CD4-positive, alpha-beta T cell treated with Interleukin-4 for 1 hour (primary cell): ENCODE results near the gene BRD9.
"Not testable (repeated sequence)": the region's sequence is repeated elsewhere in the genome, so short reads cannot be mapped to it uniquely, and the experiment has no call there.

Source experiments
- DNase-seq, 2 donors: peaks; one replicate each; pipeline ENCODE4 v3.0.0-alpha.2; 2020 to 2022

The BRD9 gene

GRCh38 chr5:843926-844325, 48.7 kb downstream of the BRD9 start:
- not testable (repeated sequence) for DNase-seq

GRCh38 chr5:843371-843770, 49.2 kb downstream of the BRD9 start:
- DNase-seq, result not testable (repeated sequence)

- not testable (repeated sequence) for DNase-seq
Observed at GRCh38 chr5:842402-843221, 50.0 kb downstream of the BRD9 start.

GRCh38 chr5:841531-842401, 50.8 kb downstream of the BRD9 start:
- DNase-seq, result not testable (repeated sequence)

- DNase-seq, result not testable (repeated sequence)
Observed at GRCh38 chr5:840974-841435, 51.6 kb downstream of the BRD9 start.

- DNase-seq, result not testable (repeated sequence)
Observed at GRCh38 chr5:840118-840973, 52.3 kb downstream of the BRD9 start.

- DNase-seq, result not testable (repeated sequence)
Observed at GRCh38 chr5:838431-838851, 54.2 kb downstream of the BRD9 start.

GRCh38 chr5:837621-838121, 54.9 kb downstream of the BRD9 start:
- DNase-seq, result not testable (repeated sequence)

GRCh38 chr5:835933-836612, 56.5 kb downstream of the BRD9 start:
- not testable (repeated sequence) for DNase-seq

- not testable (repeated sequence) for DNase-seq
Observed at GRCh38 chr5:834013-834412, 58.6 kb downstream of the BRD9 start.

- DNase-seq, result not testable (repeated sequence)
Observed at GRCh38 chr5:828194-828593, 64.4 kb downstream of the BRD9 start.

- DNase-seq, result not testable (repeated sequence)
Observed at GRCh38 chr5:825544-825943, 67.1 kb downstream of the BRD9 start.

GRCh38 chr5:821504-821903, 71.1 kb downstream of the BRD9 start:
- DNase-seq, result no peak

GRCh38 chr5:820245-820644, 72.4 kb downstream of the BRD9 start:
- DNase-seq, result no peak

- no peak for DNase-seq
Observed at GRCh38 chr5:819078-819477, 73.5 kb downstream of the BRD9 start.

- DNase-seq, result no peak
Observed at GRCh38 chr5:816176-816575, 76.4 kb downstream of the BRD9 start.

- DNase-seq, result no peak
Observed at GRCh38 chr5:815449-815848, 77.2 kb downstream of the BRD9 start.
